Stimulated activated CD8-positive, alpha-beta memory T cell treated with anti-CD3 and anti-CD28 coated beads, Interleukin-2, amount 100 ng/mL, for 1 hour (primary cell): ENCODE data around the gene FNDC8.
"Not testable (repeated sequence)": the region's sequence is repeated elsewhere in the genome, so short reads cannot be mapped to it uniquely, and the experiment has no call there.

Experiments used
- DNase-seq, 2 donors: peaks; one replicate each; pipeline ENCODE4 v3.0.0-alpha.2; 2020; ENCODE audit warnings: low read depth in 2 of 2

FNDC8 gene

GRCh38 chr17:35121315-35121714, at the start of gene FNDC8:
FNDC8 (plus strand) TSS chr17:35121615; CDS start chr17:35121694, 79 bp downstream.
- DNase-seq: no peak

- no peak for DNase-seq
Observed at GRCh38 chr17:35073183-35073790, 48.1 kb upstream of the FNDC8 start.

GRCh38 chr17:35073991-35074627, 47.3 kb upstream of the FNDC8 start:
- no peak for DNase-seq

- DNase-seq: no peak
Observed at GRCh38 chr17:35074711-35075707, 46.4 kb upstream of the FNDC8 start.

GRCh38 chr17:35076874-35077273, 44.5 kb upstream of the FNDC8 start:
- no peak for DNase-seq

- DNase-seq: no peak
Observed at GRCh38 chr17:35079547-35080423, 41.6 kb upstream of the FNDC8 start.

- DNase-seq: no peak
Observed at GRCh38 chr17:35080536-35080935, 40.9 kb upstream of the FNDC8 start.

- DNase-seq: no peak
Observed at GRCh38 chr17:35081638-35082037, 39.8 kb upstream of the FNDC8 start.

GRCh38 chr17:35082073-35082657, 39.2 kb upstream of the FNDC8 start:
- no peak for DNase-seq

GRCh38 chr17:35083071-35083470, 38.3 kb upstream of the FNDC8 start:
- DNase-seq: no peak

GRCh38 chr17:35084987-35085386, 36.4 kb upstream of the FNDC8 start:
- no peak for DNase-seq

- no peak for DNase-seq
Observed at GRCh38 chr17:35086164-35086563, 35.3 kb upstream of the FNDC8 start.

GRCh38 chr17:35086931-35087573, 34.4 kb upstream of the FNDC8 start:
- DNase-seq: no peak

- no peak for DNase-seq
Observed at GRCh38 chr17:35087731-35088355, 33.6 kb upstream of the FNDC8 start.

- no peak for DNase-seq
Observed at GRCh38 chr17:35088356-35088880, 33.0 kb upstream of the FNDC8 start.

- DNase-seq: peak; percentile 82 to 85
Observed at GRCh38 chr17:35088881-35089585, 32.4 kb upstream of the FNDC8 start.

GRCh38 chr17:35089586-35090296, 31.7 kb upstream of the FNDC8 start:
- no peak for DNase-seq

- not testable (repeated sequence) for DNase-seq
Observed at GRCh38 chr17:35090707-35091106, 30.7 kb upstream of the FNDC8 start.

GRCh38 chr17:35094902-35095301, 26.5 kb upstream of the FNDC8 start:
- DNase-seq: no peak
